HG02678 (cell line): ENCODE data around the gene RBMY1B.
"Not testable (repeated sequence)": the region's sequence is repeated elsewhere in the genome, so short reads cannot be mapped to it uniquely, and the experiment has no call there.

ENCODE experiments used
- ATAC-seq: cut with Tn5 transposase; IDR thresholded peaks from one replicate; pipeline ENCODE4 v1.9.1; 2021; ENCODE audit warnings: mild to moderate bottlenecking, moderate library complexity; ENCODE audit not compliant: unreplicated experiment

Gene RBMY1B

DNA sequence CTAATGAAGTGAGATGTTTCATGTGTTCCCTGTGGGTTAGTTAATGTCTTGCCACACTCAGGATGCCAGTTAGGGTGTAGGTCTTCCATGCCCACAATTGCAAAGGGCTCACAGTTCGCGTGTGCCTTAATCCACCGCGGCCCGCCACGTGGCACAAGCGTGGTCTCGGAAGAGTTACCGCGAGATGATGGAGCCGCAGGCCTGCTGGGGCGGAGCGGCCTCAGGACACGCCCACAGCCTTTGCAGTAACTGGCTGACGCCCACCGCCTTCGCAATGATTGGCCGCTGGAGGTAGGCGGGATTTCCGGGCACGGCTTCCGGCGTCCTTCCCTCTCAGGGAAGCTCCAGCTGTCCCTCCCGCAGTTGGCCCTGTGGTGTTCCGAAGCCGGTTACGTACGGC lies at the start of gene RBMY1B:
RBMY1B (plus strand) TSS at position 301 of the 400 bp plus-strand sequence. CDS start 2,013 bp downstream, outside the sequence.
- not testable (repeated sequence) for ATAC-seq

DNA sequence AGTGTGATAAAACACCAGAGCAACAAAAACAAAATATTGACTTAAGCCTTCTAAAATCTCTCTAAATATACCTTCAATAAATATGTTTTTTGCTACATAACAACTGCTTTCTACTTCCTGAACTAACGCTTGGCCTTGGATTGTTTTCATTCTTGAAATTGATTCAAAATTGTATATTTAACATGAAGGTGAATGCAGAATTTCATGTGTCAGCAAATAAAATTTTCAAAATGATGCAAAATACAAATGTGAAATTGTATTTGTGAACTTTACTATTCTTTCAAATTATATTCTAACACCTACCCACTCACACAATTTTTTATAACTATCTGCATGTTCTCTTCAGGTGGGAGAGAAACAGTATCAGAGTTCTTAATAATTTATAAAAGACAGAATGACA lies 48.2 kb upstream of the RBMY1B start:
- not testable (repeated sequence) for ATAC-seq

DNA sequence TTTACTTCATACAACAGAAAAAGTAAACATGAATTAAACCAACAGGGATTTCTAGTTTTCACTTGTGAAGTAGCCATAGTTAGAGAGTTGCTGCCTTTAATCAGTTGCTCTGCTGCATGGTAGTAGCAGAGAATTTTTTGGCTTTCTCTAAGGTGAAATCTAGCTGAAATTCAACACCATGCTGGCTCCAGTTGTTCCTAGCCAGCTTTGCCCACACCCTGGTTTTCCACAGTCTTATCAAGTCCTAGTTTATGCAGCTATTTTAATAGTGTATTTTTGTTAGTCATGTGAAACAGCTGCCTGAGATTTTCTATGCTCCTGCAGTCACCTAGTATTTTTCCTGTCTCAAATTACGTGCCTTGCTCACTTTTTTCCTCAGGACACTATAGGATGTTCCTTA lies 28.2 kb upstream of the RBMY1B start:
- no peak for ATAC-seq

DNA sequence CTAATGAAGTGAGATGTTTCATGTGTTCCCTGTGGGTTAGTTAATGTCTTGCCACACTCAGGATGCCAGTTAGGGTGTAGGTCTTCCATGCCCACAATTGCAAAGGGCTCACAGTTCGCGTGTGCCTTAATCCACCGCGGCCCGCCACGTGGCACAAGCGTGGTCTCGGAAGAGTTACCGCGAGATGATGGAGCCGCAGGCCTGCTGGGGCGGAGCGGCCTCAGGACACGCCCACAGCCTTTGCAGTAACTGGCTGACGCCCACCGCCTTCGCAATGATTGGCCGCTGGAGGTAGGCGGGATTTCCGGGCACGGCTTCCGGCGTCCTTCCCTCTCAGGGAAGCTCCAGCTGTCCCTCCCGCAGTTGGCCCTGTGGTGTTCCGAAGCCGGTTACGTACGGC lies 23.4 kb downstream of the RBMY1B start, which contains the start of gene RBMY1A1:
RBMY1A1 (plus strand) TSS at position 301 of the 400 bp plus-strand sequence. CDS start 2,013 bp downstream, outside the sequence.
- not testable (repeated sequence) for ATAC-seq

DNA sequence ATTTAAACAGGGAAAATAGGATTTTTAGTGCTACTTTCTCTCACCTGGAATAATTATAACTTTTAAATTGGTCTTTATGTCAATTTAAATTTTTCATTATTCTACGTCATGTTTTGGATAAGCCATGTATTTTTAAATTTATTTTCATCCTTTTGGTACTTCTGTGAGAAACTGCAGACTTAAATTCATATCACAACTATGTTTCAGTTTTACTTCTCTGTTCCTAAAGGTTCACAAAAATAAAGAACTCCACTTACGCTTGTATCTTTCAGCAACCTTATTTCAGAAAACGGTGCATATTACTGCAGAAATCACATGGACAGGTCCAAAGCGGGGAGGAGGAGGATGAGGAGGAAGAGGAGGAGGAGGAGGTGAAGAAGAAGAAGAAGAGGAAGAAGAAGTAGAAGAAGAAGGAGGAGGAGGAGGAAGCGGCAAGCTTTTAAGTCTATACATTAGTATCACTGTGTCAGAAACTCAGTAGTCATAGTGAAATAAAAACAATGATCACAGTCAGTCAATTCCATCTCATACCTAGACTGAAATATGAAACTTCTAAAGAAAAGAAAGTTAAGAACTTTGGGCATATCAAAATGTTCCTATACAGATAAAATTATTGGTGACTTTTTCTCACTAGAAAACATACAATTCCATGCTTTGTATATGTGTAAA lies 48.3 kb downstream of the RBMY1B start:
- ATAC-seq = peak; percentile 82
